Karpas-422 (cell line): Measurements from ENCODE around the gene DAB1. TPM values are rescaled to one million over a fixed set of nuclear protein-coding genes. Genes with fewer than 3 reads are reported as not detected.

Experiments used
- DNase-seq: peaks from one replicate; pipeline ENCODE4 v3.0.0-alpha.2; 2015
- H2AFZ ChIP-seq: fragments of 200-600 bp; sonication (generic); 2 replicates; pipeline ENCODE4 v1.6.1; 2014; ENCODE audit warnings: antibody characterized with exemption, low read length, mixed read lengths
- H3K27ac ChIP-seq: fragments of 200-600 bp; sonication (generic); 2 replicates; pipeline ENCODE4 v1.5.1; 2014; ENCODE audit warnings: mild to moderate bottlenecking, low read length, moderate library complexity
- H3K27me3 ChIP-seq: fragments of 200-600 bp; sonication (generic); 2 replicates; pipeline ENCODE4 v1.6.1; 2014; ENCODE audit warnings: low read length, mixed read lengths
- H3K36me3 ChIP-seq: fragments of 200-600 bp; sonication (generic); 2 replicates; pipeline ENCODE4 v1.6.1; 2014; ENCODE audit warnings: low read length, mixed read lengths; ENCODE audit not compliant: insufficient read depth
- H3K4me1 ChIP-seq: fragments of 200-600 bp; sonication (generic); 2 replicates; pipeline ENCODE4 v1.6.1; 2014; ENCODE audit warnings: mild to moderate bottlenecking, low read length, mixed read lengths
- H3K4me2 ChIP-seq: fragments of 200-600 bp; sonication (generic); 2 replicates; pipeline ENCODE4 v1.6.1; 2014; ENCODE audit warnings: low read length, low read depth, mild to moderate bottlenecking; ENCODE audit not compliant: poor library complexity, severe bottlenecking
- H3K4me3 ChIP-seq: fragments of 200-600 bp; sonication (generic); 2 replicates; pipeline ENCODE4 v1.5.1; 2014; ENCODE audit warnings: mild to moderate bottlenecking, antibody characterized with exemption, low read length, mixed read lengths
- H3K79me2 ChIP-seq: fragments of 200-600 bp; sonication (generic); 2 replicates; pipeline ENCODE4 v1.6.1; 2014; ENCODE audit warnings: mild to moderate bottlenecking, low read length, mixed read lengths
- H3K9ac ChIP-seq: fragments of 200-600 bp; sonication (generic); 2 replicates; pipeline ENCODE4 v1.6.0; 2014; ENCODE audit warnings: low read length
- H3K9me2 ChIP-seq: fragments of 200-600 bp; sonication (generic), shearing (Covaris generic); replicated peaks from 2 replicates; pipeline ENCODE4 v1.6.0; 2014; ENCODE audit warnings: mild to moderate bottlenecking, low read length, moderate library complexity; ENCODE audit not compliant: insufficient read depth
- H3K9me3 ChIP-seq: fragments of 300-700, 200-600 bp; sonication (generic); 2 replicates; pipeline ENCODE4 v1.6.1; 2014; ENCODE audit warnings: low read length, mixed read lengths
- H4K20me1 ChIP-seq: fragments of 200-600 bp; sonication (generic); 2 replicates; pipeline ENCODE4 v1.6.1; 2014; ENCODE audit warnings: mild to moderate bottlenecking, antibody characterized with exemption, low read length, low read depth; ENCODE audit not compliant: insufficient read depth
- total RNA-seq: library from RNA; depleted of rRNA; stranded (reverse); fragments of >200 nt; shearing (Covaris generic); gene quantifications from 2 replicates; pipeline ENCODE4 v1.2.3, GENCODE V29; 2014; ENCODE audit warnings: low replicate concordance

The DAB1 gene
- total RNA-seq, 1 experiment from 2014 or later = 0.78 TPM

DNA sequence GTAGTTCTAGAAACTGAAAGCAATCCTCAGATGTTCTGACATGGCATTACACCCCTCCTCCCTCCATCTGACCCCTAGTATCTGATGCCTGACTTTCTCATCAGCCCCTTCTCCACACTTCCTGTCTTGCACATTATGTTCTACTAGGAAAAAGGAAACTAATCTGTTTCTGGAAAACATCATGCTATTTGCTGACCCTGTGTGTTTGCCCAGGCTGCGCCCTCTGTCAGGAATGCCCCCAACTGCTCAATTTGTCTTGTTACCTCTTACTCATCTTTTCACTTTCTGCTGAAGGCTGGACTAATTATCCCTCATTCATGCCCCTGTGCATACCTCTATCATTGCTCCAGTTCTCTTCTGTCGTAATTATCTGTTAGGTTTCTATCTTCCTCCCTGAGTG lies 37.5 kb upstream of the DAB1 start:
- H3K9me3 ChIP-seq = no peaks in the 10 kb centered on the region
- H2AFZ ChIP-seq = no peak overlapping the region
- no peaks in the 10 kb centered on the region for H3K79me2 ChIP-seq
- no peak overlapping the region for H3K9ac ChIP-seq
- no peaks in the 10 kb centered on the region for H3K9me2 ChIP-seq
- H3K27ac ChIP-seq = no peak overlapping the region
- H4K20me1 ChIP-seq = no peaks in the 10 kb centered on the region
- H3K4me1 ChIP-seq = no peaks in the 10 kb centered on the region
- no peaks in the 10 kb centered on the region for H3K36me3 ChIP-seq
- no peak overlapping the region for H3K4me3 ChIP-seq
- H3K27me3 ChIP-seq = no peaks in the 10 kb centered on the region
- DNase-seq = peak; percentile 22
- H3K4me2 ChIP-seq = no peak overlapping the region

DNA sequence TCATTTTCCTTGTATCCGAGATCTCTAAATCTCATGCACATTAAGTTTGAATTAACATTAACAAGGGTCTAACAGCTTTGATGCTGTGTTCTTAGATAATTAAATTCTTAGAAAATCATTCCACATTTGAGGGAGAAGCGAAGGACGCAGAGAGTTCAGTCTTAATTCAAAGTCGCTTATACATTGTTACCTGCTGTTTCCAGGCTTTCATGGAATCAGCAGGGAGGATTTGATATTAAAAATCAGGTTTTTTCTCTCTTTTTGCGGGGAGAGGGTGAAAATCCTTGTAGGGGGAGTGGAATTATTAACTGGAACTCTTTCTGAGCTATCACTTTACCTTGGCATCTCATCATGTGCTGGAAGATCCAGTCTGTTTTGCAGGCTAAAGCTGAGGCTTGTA lies 27.7 kb upstream of the DAB1 start:
- Histone ChIP-seq H3K9me2 (no peaks in the 10 kb centered on the region; the same call in 1 of the 2 replicates), H3K4me3 (no peak overlapping the region), H3K9ac (no peak overlapping the region), H3K79me2 (no peaks in the 10 kb centered on the region), H3K4me1 (no peaks in the 10 kb centered on the region), H2AFZ (no peak overlapping the region), H3K36me3 (no peaks in the 10 kb centered on the region), H3K27me3 (no peaks in the 10 kb centered on the region), H3K9me3 (no peaks in the 10 kb centered on the region), H4K20me1 (no peaks in the 10 kb centered on the region), H3K27ac (no peak overlapping the region), H3K4me2 (no peak overlapping the region)
- no peak for DNase-seq

DNA sequence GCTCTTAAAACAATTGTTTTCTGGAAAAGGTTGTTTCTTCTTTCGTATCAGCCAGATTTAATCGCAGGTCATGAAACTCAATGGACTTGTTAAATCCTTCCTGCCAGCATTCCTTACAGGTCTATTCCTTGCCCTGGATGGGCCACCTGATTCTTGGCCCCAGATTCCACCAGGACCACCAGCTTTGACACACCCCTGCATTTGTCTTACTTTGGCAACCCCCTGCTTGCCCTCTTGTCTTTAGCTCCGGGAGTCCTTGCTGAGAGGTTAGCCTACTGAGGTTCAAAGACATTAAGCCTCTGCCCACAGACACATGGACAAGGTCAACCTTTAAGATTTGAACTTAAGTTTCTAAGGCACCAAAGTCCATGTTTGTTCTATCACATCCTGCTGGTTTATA lies 27.1 kb upstream of the DAB1 start:
- Histone ChIP-seq H3K27ac (no peak overlapping the region), H3K79me2 (no peaks in the 10 kb centered on the region)
- no peak for DNase-seq

DNA sequence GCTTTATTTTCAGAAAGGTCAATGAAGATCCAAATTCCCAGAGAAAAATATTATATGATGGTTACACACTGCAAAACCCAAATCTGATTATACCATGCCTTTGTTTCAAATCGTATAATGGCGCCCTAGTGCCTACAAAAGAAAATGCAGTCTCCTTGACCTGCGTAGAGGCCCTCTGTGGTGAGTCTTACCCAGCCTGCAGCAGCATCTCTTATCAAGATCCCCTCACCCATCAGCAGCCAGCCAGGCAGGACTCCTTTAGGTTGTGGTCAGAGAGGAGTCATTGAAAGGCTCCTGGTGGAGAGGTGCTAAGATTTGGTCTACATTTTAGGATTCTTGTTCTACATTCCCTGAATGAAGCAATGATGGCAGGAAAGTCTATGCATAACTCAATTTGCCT lies 23.7 kb upstream of the DAB1 start:
- no peak overlapping the region for H3K4me3 ChIP-seq
- no peaks in the 10 kb centered on the region for H3K9me3 ChIP-seq
- H4K20me1 ChIP-seq = no peaks in the 10 kb centered on the region
- no peaks in the 10 kb centered on the region for H3K36me3 ChIP-seq
- no peaks in the 10 kb centered on the region for H3K27me3 ChIP-seq
- H2AFZ ChIP-seq = no peak overlapping the region
- H3K4me1 ChIP-seq = no peaks in the 10 kb centered on the region
- H3K4me2 ChIP-seq = no peak overlapping the region
- no peak for DNase-seq
- H3K79me2 ChIP-seq = no peaks in the 10 kb centered on the region
- no peaks in the 10 kb centered on the region; the same call in 1 of the 2 replicates for H3K9me2 ChIP-seq
- no peak overlapping the region for H3K9ac ChIP-seq
- no peak overlapping the region for H3K27ac ChIP-seq

More for the DNA sequence above, 27.1 kb upstream of the DAB1 start:
- no peaks in the 10 kb centered on the region for H3K9me3 ChIP-seq
- no peaks in the 10 kb centered on the region for H4K20me1 ChIP-seq
- H2AFZ ChIP-seq = no peak overlapping the region
- H3K27me3 ChIP-seq = no peaks in the 10 kb centered on the region
- no peak overlapping the region for H3K4me2 ChIP-seq
- H3K4me1 ChIP-seq = no peaks in the 10 kb centered on the region
- H3K9ac ChIP-seq = no peak overlapping the region
- no peak overlapping the region for H3K4me3 ChIP-seq
- H3K36me3 ChIP-seq = no peaks in the 10 kb centered on the region
- H3K9me2 ChIP-seq = no peaks in the 10 kb centered on the region; the same call in 1 of the 2 replicates

DNA sequence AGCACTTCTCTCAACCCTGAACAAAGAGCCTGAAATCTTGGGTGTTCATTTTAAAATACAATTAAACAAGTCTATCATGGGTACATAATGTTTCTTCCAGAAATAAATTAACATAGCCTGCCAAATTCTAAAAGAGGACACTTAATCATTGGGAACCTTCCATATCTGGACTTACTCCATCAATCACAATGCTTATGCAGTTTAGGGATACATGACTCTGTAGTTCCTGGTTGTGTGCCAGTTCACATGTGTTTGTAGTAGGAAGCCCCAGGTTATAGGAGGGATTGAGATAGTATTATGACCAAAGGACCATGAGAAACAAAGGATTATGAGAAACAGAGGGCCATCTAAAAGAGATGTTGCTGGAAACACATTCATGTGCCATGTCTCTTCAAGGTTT lies 19.1 kb upstream of the DAB1 start:
- Histone ChIP-seq H3K4me1 (no peaks in the 10 kb centered on the region), H3K9me2 (no peaks in the 10 kb centered on the region; the same call in 1 of the 2 replicates), H3K9me3 (no peaks in the 10 kb centered on the region), H3K4me2 (no peak overlapping the region), H3K4me3 (no peak overlapping the region), H3K27me3 (no peaks in the 10 kb centered on the region), H4K20me1 (no peaks in the 10 kb centered on the region), H3K79me2 (no peaks in the 10 kb centered on the region), H3K9ac (no peak overlapping the region), H3K36me3 (no peaks in the 10 kb centered on the region), H2AFZ (no peak overlapping the region), H3K27ac (no peak overlapping the region)
- no peak for DNase-seq

DNA sequence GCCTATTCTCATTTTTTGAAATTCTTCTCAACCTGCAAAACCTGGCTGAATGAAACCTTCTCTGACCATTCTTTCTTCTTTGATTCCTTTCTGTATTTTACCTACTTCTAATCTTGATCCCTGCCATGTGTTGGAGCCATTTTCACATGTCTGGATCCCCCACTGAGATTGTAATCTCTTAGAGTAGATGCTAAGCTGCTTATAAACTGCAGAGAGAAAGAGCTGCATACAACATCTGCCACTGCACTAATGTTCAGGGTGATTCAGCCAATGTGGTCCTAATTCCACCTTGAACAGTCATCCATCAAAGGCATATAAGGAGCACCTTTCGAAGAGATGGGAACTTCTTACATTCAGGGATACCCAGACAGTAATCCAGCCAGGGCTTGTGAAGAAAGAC lies 16.2 kb upstream of the DAB1 start:
- no peak overlapping the region for H3K4me3 ChIP-seq
- H3K4me2 ChIP-seq = no peak overlapping the region
- H3K27ac ChIP-seq = no peak overlapping the region
- H3K4me1 ChIP-seq = no peaks in the 10 kb centered on the region
- no peaks in the 10 kb centered on the region for H3K79me2 ChIP-seq
- no peaks in the 10 kb centered on the region for H3K9me3 ChIP-seq
- no peaks in the 10 kb centered on the region for H3K9me2 ChIP-seq
- DNase-seq = no peak
- no peak overlapping the region for H3K9ac ChIP-seq
- H4K20me1 ChIP-seq = no peaks in the 10 kb centered on the region
- no peak overlapping the region for H2AFZ ChIP-seq
- no peaks in the 10 kb centered on the region for H3K27me3 ChIP-seq
- no peaks in the 10 kb centered on the region for H3K36me3 ChIP-seq

DNA sequence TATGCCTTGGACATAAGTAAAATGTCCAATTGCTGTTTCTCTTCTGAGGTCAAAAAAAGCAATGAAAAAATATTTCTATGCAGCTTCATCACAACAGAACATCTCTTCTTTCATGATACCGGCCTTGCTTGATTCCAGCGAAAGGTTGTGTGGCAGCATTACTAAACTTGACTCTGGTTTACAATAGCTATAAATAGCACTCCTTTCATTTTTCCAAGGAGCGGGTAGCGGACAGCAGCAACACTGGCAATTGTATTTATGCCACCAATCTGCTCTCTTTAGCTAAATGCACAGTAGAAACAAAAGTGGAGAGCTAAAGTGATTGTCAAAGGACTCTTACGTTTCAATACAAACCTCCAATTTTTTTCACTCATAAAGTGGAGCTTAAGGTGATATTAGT lies 7.5 kb upstream of the DAB1 start:
- Histone ChIP-seq H3K79me2 (no peaks in the 10 kb centered on the region), H3K4me2 (no peak overlapping the region), H3K9me3 (no peaks in the 10 kb centered on the region), H3K9me2 (no peaks in the 10 kb centered on the region), H2AFZ (no peak overlapping the region), H3K9ac (no peak overlapping the region), H3K27me3 (no peaks in the 10 kb centered on the region), H4K20me1 (no peaks in the 10 kb centered on the region), H3K4me3 (no peak overlapping the region), H3K36me3 (no peaks in the 10 kb centered on the region), H3K27ac (no peak overlapping the region), H3K4me1 (no peaks in the 10 kb centered on the region)
- DNase-seq = no peak

DNA sequence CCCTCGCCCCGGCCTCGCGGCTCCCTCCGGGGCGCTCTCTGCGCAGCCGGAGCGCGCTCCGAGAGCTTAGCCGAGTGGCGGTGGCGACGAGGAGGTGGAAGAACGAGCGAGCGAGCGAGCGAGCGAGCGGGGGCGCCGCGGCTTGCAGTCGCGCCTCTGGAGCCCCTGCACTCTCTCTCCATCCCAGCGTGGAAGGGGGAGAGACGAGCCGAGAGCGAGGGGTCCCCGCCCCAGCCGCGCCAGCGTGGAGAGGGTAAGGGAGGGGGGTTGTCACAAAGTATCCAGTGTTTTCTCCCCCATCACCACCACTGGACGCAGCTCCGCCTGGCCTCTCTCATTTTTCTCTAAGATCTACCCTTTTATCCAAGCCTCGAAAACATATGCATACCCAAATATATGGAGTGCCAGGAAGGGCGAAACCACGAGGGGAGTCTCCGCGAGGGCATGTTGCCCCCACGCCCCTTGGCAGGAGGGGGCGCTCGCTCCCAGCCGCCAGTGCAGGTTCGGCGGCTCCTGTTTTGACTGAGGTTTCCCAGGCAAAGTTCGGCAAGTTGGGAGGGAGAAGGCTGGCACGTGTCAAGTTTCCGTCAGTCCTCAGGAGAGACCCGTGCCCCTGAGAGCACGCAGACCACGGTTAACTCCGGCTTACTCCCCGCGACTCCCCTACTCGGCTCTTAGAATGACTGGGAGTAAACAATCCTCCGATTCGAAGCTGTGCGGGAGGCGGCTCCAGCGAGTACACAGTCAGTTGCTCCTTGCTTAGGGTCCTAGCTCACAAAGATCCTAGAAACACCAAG lies 569 bp upstream of the DAB1 start:
- Histone ChIP-seq H3K27me3 (no peaks in the 10 kb centered on the region), H3K4me1 (no peaks in the 10 kb centered on the region), H3K36me3 (no peaks in the 10 kb centered on the region), H2AFZ (no peak overlapping the region), H4K20me1 (no peaks in the 10 kb centered on the region), H3K79me2 (no peaks in the 10 kb centered on the region), H3K4me2 (no peak overlapping the region), H3K9me3 (no peaks in the 10 kb centered on the region), H3K4me3 (no peak overlapping the region), H3K9ac (no peak overlapping the region), H3K9me2 (no peaks in the 10 kb centered on the region), H3K27ac (no peak overlapping the region)
- no peak for DNase-seq
